ENCODE measurements around the gene CDC25B. TPM values are rescaled to one million over a fixed set of nuclear protein-coding genes. Genes with fewer than 3 reads are reported as not detected.

CDC25B gene
- total RNA-seq, result 4.5 TPM

- peak; percentile 91 for DNase-seq
Observed at GRCh38 chr20:3795511-3796468, at the start of gene CDC25B. Gene CDC25B (plus strand): TSS chr20:3796310. CDS start chr20:3796532, 222 bp downstream.

DNA sequence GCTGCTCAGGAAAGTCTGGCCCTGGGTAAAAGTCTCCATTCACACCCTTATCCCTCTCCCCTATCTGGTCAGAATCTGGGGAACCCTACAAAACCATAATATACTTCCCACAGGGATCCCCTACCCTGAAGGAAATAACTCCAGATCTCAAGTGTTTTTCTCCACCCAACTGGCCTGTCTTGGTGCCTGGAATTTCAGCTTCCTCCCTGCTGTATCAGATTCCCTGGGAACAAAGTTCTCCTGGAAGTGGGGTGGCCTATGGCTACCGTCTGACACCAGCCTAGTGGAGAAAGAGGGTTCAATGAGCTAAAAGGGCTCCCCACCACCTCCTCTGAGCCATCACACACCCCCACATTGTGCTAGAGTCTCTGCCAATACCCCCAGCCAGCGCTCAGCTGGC, 48.6 kb upstream of the CDC25B start:
- DNase-seq, result no peak

GRCh38 chr20:3748073-3748472, 48.0 kb upstream of the CDC25B start:
- no peak for DNase-seq

DNA sequence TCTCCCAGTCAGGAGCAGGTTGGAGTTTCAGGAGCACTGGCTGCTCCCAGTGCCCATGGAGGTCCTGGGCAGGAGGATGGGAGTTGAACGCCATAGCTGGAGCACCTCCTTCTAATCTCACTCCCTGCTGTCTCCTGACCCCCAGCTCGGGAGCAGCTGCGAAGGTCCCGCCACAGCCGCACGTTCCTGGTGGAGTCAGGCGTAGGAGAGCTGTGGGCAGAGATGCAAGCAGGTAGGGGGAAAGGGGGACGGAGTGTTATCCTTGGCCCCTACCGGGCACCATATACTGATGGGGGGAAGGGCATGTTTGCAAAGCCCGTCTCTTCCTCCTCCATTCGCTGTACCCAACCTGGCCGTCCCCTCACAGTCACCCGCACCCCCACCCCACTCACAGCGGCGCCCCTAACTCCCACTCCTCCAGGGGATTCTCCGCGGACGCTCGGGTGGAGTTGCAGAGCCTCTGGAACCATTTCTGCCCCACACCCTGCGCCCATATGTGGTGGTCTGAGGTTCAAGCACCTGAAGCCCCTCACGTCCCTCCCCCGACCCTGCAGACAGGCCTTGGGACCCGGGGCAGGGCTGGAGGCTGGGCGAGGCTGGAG, 46.9 kb upstream of the CDC25B start:
- DNase-seq, result no peak

- DNase-seq, result no peak
Observed at GRCh38 chr20:3749689-3750531, 46.2 kb upstream of the CDC25B start.

DNA sequence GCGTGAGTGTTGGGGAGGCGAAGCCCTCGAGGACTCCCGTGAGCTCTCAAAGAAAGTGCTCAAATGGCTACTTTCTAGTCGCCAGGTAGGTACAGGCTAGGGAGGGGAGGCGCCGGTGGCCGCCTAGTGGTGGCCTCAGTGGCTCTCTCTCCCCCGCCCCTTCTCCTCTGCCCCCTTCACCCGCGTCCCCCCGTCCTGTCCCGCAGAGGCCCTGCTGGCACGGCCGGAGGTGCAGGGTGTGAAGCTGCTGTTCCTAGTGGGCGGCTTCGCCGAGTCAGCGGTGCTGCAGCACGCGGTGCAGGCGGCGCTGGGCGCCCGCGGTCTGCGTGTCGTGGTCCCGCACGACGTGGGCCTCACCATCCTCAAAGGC, 44.8 kb upstream of the CDC25B start:
- DNase-seq, result no peak

DNA sequence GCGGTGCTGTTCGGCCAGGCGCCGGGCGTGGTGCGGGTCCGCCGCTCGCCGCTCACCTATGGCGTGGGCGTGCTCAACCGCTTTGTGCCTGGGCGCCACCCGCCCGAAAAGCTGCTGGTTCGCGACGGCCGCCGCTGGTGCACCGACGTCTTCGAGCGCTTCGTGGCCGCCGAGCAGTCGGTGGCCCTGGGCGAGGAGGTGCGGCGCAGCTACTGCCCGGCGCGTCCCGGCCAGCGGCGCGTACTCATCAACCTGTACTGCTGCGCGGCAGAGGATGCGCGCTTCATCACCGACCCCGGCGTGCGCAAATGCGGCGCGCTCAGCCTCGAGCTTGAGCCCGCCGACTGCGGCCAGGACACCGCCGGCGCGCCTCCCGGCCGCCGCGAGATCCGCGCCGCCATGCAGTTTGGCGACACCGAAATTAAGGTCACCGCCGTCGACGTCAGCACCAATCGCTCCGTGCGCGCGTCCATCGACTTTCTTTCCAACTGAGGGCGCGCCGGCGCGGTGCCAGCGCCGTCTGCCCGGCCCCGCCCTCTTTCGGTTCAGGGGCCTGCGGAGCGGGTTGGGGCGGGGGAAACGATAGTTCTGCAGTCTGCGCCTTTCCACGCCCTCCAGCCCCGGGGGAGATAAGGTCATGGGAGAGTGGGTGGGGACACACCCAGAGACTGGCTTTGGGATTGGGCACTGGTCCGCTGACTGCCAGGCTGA, 44.3 kb upstream of the CDC25B start:
- no peak for DNase-seq

DNA sequence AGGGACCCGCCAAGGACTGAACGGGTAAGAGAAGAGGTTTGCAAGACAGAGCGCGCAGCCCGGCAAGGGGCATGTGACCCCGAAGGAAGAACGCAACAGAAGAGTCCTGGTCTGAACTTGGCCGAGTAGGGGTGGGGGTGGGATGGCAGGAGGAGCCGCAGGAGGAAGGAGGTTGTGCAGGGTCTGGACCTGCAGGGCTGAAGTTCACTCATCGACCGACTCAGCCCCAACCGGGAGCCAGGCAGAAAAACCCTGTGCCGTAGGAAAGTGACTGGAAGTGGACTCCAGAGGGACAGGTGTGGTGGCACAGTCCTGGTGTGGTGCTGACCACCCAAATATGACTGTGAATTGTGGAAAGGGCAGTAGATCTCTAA, 43.7 kb upstream of the CDC25B start:
- no peak for DNase-seq

DNA sequence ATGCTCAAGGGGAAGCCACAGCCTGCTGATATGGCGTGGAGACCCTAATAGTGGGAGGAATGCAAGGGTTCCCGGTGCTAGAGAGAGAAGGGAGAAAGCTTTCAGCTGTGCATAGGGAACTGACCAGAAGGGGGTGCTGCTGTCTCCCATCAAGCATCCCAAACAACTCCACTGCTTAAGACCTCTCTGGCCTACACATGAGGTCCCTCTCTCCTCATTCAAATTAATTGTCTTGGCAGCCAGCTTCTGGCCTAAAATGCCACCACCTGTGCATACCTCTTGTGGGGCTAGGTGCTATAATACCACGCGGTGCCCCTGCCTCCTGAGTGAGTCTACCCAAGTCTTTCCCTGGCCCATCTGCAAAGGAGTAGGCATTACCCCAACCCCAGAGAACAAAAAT, 43.0 kb upstream of the CDC25B start:
- no peak for DNase-seq

GRCh38 chr20:3753501-3754275, 42.4 kb upstream of the CDC25B start:
- no peak for DNase-seq

GRCh38 chr20:3754276-3754630, 41.9 kb upstream of the CDC25B start:
- no peak for DNase-seq

- no peak for DNase-seq
Observed at GRCh38 chr20:3755269-3755668, 40.8 kb upstream of the CDC25B start.

DNA sequence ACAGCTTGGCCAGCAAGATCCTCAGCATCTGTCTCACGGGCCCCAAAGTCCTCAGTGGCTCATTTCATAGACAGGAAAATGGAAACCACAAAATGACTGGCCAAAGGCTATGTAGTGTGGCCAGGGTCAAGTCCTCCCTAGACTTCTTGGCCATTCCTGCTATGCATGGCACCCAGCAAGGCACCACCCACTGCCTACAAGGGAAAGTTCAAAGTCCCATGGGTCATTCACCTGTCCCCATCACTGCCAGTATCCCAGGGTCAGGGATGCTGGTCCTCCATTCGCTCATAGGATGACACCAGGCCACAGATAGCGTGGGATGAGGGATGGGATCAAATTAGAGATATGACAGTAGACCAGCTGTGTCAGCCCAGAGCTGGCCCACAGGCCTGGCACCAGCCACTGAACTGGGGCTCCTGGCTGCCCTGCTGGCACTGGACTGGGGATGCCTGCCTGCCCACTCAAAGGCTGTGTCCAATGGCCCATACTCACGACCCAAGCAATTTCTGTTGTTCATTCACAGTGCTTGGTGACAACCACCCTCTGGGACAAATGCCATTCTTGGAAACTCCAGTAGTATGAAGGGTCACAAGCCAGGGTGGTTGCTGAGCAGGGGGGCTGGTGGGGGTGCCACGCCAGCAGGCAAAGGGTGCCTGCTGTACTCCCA, 40.2 kb upstream of the CDC25B start:
- no peak for DNase-seq

- DNase-seq, result no peak
Observed at GRCh38 chr20:3757268-3757667, 38.8 kb upstream of the CDC25B start.

GRCh38 chr20:3758566-3758965, 37.5 kb upstream of the CDC25B start:
- DNase-seq, result no peak

GRCh38 chr20:3759316-3759823, 36.7 kb upstream of the CDC25B start:
- DNase-seq, result no peak

- DNase-seq, result no peak
Observed at GRCh38 chr20:3759884-3760283, 36.2 kb upstream of the CDC25B start.

DNA sequence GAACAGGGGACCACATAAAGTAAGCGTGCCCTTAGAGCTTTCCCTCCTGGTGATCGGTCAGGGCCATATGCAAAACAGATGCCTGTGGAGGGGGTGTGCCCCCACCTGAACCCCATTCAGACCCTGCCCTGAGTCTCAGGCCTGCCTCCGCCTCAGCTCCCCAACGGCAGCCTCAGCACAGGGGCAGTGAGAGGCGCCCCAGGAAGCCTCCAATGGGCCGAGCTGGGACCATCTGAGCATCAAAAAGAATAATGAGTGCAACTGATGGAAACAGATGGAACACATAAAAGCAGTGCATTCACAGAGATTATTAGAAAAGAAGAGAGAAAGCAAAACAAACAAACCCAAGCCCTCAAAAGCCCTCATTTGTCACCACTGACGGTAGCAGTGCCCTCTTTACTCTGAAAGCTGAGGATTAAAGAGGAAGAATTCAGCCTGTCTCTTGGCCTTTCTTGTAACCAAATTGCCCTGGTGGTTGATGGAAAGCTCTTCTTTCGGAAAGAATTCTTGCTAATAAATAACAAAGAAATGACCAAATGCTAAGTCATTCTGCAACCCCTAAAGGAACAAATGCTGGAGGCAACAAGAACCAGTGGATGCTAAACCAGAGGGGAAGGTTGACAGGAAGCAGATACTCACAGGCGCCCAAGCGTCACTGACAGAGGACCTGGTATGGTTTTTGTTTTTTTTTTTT, 35.3 kb upstream of the CDC25B start:
- DNase-seq, result no peak

DNA sequence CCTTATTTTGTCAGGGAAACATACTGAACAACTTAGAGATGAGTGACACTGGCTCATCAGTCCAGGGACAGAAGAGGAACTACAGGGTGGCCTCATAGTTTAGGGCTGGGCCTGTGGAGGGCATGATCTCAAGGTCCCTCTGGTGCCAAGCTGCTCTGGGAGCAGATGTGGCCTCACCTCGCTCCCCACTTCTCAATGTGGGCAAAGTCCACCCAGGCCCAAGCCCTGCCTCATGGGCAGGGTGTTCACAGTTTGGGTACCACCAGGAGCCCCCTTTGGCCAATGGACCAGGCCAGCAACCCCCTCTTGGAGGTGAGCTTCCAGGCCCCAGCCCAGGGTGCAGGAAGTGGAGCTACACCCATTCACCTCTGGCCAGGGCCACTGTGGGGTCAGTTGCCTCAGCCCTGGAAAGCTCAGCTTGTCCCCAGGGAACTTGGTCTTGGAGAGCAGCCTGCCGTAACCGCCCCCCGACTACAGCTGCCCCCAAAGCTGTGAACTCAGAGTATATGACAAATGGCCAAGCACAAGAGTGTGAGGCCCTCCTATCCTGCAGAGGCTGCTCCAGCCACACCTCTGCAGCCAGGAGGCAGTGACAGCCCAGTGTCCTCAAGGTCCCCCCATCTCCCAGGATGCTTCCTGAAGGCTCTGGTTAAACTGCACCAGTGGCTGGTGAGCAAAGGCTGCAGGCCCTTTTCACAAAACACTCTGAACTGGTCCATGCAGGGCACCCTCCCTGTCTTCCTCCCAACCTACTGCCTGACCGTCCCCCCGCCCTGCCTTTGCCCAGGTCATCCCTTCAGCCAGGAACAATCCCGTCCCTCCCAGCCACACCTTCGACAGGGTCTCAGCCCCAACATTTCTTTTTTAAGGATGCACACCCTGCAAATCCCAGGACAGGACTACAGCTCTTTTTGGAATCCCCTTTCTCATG, 32.2 kb upstream of the CDC25B start:
- DNase-seq, result no peak
